Measurements from ENCODE around the gene USP34. TPM values are rescaled to one million over a fixed set of nuclear protein-coding genes. Genes with fewer than 3 reads are reported as not detected.

The USP34 gene
- total and polyA plus RNA-seq, 2 of the 4 experiments (the other 2 are of a cell fraction), result 34.7 to 128 TPM

DNA sequence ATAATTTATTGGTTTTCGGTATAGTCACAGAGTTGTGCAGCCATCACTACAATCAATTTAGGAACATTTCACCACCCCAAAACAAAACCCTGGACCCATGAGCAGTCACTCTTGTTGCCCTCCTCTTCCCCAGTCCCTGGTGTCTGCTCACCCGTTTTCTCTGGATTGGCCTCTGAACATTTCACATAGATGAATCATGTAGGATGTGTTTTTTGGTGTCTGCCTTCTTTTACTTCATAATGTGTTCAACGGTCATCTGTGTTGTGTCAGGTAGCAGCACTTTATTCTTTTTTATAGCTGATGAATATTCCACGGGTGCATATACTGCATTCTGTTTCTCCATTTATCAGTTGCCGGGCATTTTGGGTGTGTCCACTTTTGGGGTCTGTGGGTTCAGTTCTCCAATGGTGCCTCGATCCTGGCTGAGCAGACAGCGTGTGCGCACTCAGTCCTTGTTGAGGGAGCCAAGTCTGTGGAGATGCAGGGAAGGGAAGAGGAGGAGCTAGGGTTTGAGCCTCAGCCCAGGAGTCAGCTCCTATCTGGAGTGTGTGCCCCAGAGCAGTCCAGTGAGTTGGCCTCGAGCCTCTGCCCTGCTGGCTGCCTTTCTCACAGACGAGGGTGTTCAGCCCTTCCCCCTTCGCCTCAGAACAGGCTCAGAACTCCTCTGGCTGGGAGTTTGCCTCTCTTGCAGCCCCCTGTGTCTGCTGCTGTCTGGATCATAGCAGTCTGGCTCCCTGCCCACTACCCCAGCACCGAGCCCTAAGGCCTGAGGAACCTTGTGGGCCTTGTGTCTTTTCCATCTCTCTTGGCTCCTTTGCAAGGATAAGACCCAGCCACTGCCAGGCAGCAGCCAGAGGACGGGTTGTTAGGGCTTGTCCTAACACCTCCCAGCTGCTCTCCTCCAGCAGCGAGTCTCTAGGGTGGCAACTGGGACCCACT is 290.9 kb downstream of the USP34 start:
- ATAC-seq (ENCODE audit: low read depth) (peak; percentile 53), DNase-seq (peak; percentile 77)
- Histone ChIP-seq H3K18ac (ENCODE audit: low read depth, low read length) (peak overlapping the region; percentile 38), H4K91ac (ENCODE audit: insufficient read depth, low read depth, low read length) (peak overlapping the region; percentile 67), H3K4me2 (ENCODE audit: low read depth, low read length) (peak overlapping the region; percentile 70), H3K23ac (ENCODE audit: low read depth, low read length) (peak overlapping the region; percentile 86), H3K14ac (replicated peaks; ENCODE audit: low read depth, low read length) (peak overlapping the region; percentile 39), H2AK5ac (ENCODE audit: low read depth, low read length) (peak overlapping the region; percentile 76), H3K79me1 (ENCODE audit: low read depth in 1 of 2, low read length in 2 of 2) (peaks cover 43 to 70% of the 10 kb centered on the region in 2 experiments), H2AK9ac (replicated peaks; ENCODE audit: low read depth, low read length, poor library complexity) (peak overlapping the region; percentile 97), H2BK5ac (ENCODE audit: low read depth, low read length, poor library complexity, severe bottlenecking) (peak overlapping the region; percentile 61), H3K4me3 (ENCODE audit: insufficient read depth, low read depth, low read length) (no peak overlapping the region), H2BK15ac (ENCODE audit: low read depth, low read length) (peak overlapping the region; percentile 1; the same call in 1 of the 3 replicates), H4K20me1 (ENCODE audit: insufficient read depth, low read length) (peaks cover 8% of the 10 kb centered on the region; the same call in 1 of the 2 replicates), H3K9me3 (ENCODE audit: control insufficient read depth, insufficient read depth, low read length) (no peaks in the 10 kb centered on the region), H3K36me3 (ENCODE audit: control insufficient read depth, insufficient read depth, low read length) (peaks cover 42% of the 10 kb centered on the region), H2AFZ (replicated peaks; ENCODE audit: low read length, poor library complexity) (peak overlapping the region; percentile 80), H3K9ac (ENCODE audit: low read depth, low read length) (peak overlapping the region; percentile 39), H4K8ac (ENCODE audit: low read depth in 2 of 2, low read length in 2 of 2) (peak overlapping the region; percentile 2 to 27; a peak in 3 of 4 replicates), H4K5ac (ENCODE audit: low read depth, low read length) (peak overlapping the region; percentile 43), H2BK120ac (ENCODE audit: low read depth, low read length) (peak overlapping the region; percentile 72), H3K56ac (ENCODE audit: extremely low read depth, insufficient read depth, low read length) (peak overlapping the region; percentile 61), H2BK20ac (ENCODE audit: low read depth, low read length) (no peak overlapping the region), H3K27ac (ENCODE audit: insufficient read depth, low read length) (peak overlapping the region; percentile 61), H3K27me3 (ENCODE audit: control insufficient read depth, insufficient read depth, low read length) (no peaks in the 10 kb centered on the region), H3K9me1 (ENCODE audit: insufficient read depth, low read length) (peaks cover 33% of the 10 kb centered on the region), H3K4ac (ENCODE audit: low read depth, low read length) (peak overlapping the region; percentile 74), H3K4me1 (ENCODE audit: control insufficient read depth, insufficient read depth, low read length) (peaks cover 28% of the 10 kb centered on the region)
- in situ Hi-C loops (cut with MboI; ENCODE audit: low sequenced_read_pairs), result no loop called here
- CTCF ChIA-PET, result interaction anchor here (0.6 kb wide), 1 partner anchor 45 kb away, joined by 3 read pairs; no protein-coding TSS in a partner anchor
- WGBS, 2 experiments (ENCODE audit: extremely low coverage in 2 of 2, insufficient read length in 1 of 2), result 14% methylated on average over 4 of the region's 14 CpGs; no CpG with 5 or more reads in 1 of the 2 experiments
- dilution Hi-C loops (cut with HindIII; ENCODE audit: low sequenced_read_pairs, unreplicated experiment), result no loop called here
- intact Hi-C loops (cut with micrococcal nuclease), result no loop called here
- BruUV-seq (replicated peaks), result no TSS peak
- POLR2A ChIA-PET (ENCODE audit: unreplicated experiment), result interaction anchor here (0.5 kb wide), 1 partner anchor 327 kb away, joined by 3 read pairs; no protein-coding TSS in a partner anchor
- TF ChIP-seq CEBPB (IDR thresholded peaks at IDR 0.05; ENCODE audit: low read depth, low read length), result no peak
- TF ChIP-seq SMC3 (IDR thresholded peaks at IDR 0.05; ENCODE audit: low read depth, low read length), result no peak
- TF ChIP-seq, protein P1, sequence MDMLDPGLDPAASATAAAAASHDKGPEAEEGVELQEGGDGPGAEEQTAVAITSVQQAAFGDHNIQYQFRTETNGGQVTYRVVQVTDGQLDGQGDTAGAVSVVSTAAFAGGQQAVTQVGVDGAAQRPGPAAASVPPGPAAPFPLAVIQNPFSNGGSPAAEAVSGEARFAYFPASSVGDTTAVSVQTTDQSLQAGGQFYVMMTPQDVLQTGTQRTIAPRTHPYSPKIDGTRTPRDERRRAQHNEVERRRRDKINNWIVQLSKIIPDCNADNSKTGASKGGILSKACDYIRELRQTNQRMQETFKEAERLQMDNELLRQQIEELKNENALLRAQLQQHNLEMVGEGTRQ (IDR thresholded peaks at IDR 0.05; ENCODE audit: low read depth, low read length), result no peak
- no peak for TF ChIP-seq RFX5 (IDR thresholded peaks at IDR 0.05; ENCODE audit: low read depth, low read length)
- TF ChIP-seq MXI1 (IDR thresholded peaks at IDR 0.05; ENCODE audit: borderline replicate concordance, low read depth, low read length), result no peak
- TF ChIP-seq FOS (IDR thresholded peaks at IDR 0.05; ENCODE audit: low read depth, low read length), result no peak
- TF ChIP-seq CHD1 (IDR thresholded peaks at IDR 0.05; ENCODE audit: low read depth, low read length), result no peak
- TF ChIP-seq RAD21 (IDR thresholded peaks at IDR 0.05; ENCODE audit: low read length), result no peak
- no peak for TF ChIP-seq MAZ (IDR thresholded peaks at IDR 0.05; ENCODE audit: borderline replicate concordance, low read depth, low read length)
- TF ChIP-seq BHLHE40 (IDR thresholded peaks at IDR 0.05; ENCODE audit: low read depth, low read length), result no peak
- TF ChIP-seq, protein P2, sequence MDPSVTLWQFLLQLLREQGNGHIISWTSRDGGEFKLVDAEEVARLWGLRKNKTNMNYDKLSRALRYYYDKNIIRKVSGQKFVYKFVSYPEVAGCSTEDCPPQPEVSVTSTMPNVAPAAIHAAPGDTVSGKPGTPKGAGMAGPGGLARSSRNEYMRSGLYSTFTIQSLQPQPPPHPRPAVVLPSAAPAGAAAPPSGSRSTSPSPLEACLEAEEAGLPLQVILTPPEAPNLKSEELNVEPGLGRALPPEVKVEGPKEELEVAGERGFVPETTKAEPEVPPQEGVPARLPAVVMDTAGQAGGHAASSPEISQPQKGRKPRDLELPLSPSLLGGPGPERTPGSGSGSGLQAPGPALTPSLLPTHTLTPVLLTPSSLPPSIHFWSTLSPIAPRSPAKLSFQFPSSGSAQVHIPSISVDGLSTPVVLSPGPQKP (IDR thresholded peaks at IDR 0.05; ENCODE audit: borderline replicate concordance, low read depth, low read length), result no peak
- TF ChIP-seq POLR2A (IDR thresholded peaks at IDR 0.05; ENCODE audit: low read depth, low read length), result no peak
- no peak for TF ChIP-seq RCOR1 (IDR thresholded peaks at IDR 0.05; ENCODE audit: insufficient replicate concordance, low read length)
- no peak for TF ChIP-seq NFE2L2 (IDR thresholded peaks at IDR 0.05; ENCODE audit: low read depth, low read length)
- TF ChIP-seq MAFK (IDR thresholded peaks at IDR 0.05; ENCODE audit: low read depth, low read length), result no peak

Measured in IMR-90 (cell line).